Vagina (tissue), 2 donors: ENCODE results near the gene CDH13.

Experiments
- POLR2A ChIP-seq, 2 donors: fragments of 450-650 bp; IDR thresholded peaks; one replicate each; pipeline ENCODE4 v1.6.1; 2017; ENCODE audit warnings: antibody characterized with exemption in 2 of 2, mild to moderate bottlenecking in 2 of 2, moderate library complexity in 2 of 2
- POLR2AphosphoS5 ChIP-seq, 2 donors: sonication (generic); formaldehyde crosslinking; IDR thresholded peaks; one replicate each; pipeline ENCODE4 v1.9.0; 2017; ENCODE audit warnings: antibody characterized with exemption in 2 of 2, mild to moderate bottlenecking in 2 of 2, low read depth in 1 of 2; ENCODE audit not compliant: insufficient read depth in 1 of 2
- TF ChIP-seq, protein P1 (sequence below), 3 experiments: fragments of 450-650 bp in 2 of 3; fragments of 200-600 bp in 1 of 3; sonication (generic) in 1 of 3; IDR thresholded peaks; one replicate each; pipeline ENCODE4 v1.5.1; 2017 to 2019; ENCODE audit warnings: antibody characterized with exemption in 3 of 3, mild to moderate bottlenecking in 2 of 3, moderate library complexity in 2 of 3

DNA sequence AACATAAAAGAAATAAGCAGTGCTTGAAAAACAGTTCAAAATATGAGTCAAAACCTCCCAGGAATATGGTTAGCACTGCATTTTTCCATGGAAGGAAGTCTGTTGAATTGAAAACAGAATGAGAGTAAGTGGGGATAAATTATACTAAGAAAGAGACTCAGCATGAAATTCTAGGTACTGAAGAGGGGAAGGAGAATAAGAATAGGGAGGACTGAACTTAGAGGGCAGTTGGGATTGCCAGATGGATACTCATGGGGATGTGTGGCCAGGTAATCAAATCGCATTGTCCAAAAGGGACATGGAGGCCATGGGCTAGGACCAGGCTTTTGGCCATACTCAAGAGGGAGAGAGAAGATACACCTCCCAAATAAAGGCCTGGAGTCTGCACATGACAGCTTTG, 247.9 kb downstream of the CDH13 start:
- TF ChIP-seq, protein P1, sequence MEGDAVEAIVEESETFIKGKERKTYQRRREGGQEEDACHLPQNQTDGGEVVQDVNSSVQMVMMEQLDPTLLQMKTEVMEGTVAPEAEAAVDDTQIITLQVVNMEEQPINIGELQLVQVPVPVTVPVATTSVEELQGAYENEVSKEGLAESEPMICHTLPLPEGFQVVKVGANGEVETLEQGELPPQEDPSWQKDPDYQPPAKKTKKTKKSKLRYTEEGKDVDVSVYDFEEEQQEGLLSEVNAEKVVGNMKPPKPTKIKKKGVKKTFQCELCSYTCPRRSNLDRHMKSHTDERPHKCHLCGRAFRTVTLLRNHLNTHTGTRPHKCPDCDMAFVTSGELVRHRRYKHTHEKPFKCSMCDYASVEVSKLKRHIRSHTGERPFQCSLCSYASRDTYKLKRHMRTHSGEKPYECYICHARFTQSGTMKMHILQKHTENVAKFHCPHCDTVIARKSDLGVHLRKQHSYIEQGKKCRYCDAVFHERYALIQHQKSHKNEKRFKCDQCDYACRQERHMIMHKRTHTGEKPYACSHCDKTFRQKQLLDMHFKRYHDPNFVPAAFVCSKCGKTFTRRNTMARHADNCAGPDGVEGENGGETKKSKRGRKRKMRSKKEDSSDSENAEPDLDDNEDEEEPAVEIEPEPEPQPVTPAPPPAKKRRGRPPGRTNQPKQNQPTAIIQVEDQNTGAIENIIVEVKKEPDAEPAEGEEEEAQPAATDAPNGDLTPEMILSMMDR (IDR thresholded peaks at IDR 0.05) = no peak
- TF ChIP-seq POLR2A (IDR thresholded peaks at IDR 0.05) = no peak
- TF ChIP-seq POLR2AphosphoS5 (IDR thresholded peaks at IDR 0.05; ENCODE audit: insufficient read depth in 1 of 2, low read depth in 1 of 2) = no peak
